ENCODE measurements around the gene CDC42BPG. TPM values are rescaled to one million over a fixed set of nuclear protein-coding genes. Genes with fewer than 3 reads are reported as not detected.

The CDC42BPG gene
- total and polyA plus RNA-seq, 9 of the 15 experiments (the other 6 are each of a cell fraction or from before 2014, with no cell fraction given), result 0.04 to 8.8 (median 2.1) TPM

DNA sequence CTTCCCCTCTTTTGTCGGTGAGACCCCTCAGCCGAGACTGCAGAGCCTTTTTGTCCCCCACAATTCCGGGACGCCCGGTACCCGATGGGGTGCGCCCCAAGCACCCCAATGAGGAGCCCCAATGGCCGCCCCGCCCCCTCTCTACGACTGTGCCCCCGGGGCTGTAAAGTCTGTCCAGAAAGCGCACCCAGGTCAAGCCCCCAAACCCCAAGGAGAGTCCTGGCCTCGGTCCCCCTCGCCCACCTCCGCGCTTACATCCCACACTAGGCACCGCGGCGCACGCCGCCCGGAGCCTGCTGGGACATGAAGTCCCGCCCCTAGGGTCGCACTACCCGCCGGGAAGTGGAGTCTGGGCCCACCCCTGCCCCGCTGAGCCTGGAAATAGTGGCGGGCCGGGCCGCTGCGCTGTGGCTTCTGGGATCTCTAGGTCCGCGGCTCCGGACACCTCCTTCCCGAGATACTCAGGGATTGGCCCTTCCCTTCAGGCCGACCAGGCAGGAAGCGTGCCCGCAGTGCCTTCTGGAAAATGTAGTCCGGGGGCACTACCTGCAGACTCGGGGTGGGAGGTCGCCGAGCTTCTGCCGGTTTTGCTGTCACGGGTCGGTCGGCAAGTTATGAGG is 34.1 kb downstream of the CDC42BPG start, which contains the start of gene MEN1 (continued):
- peak in 1 of 3 experiments; percentile 80; a peak in 2 of 6 replicates for TF ChIP-seq ZBTB11 (CRISPR knock-in tag; IDR thresholded peaks at IDR 0.05)
- TF ChIP-seq PRDM10 (IDR thresholded peaks at IDR 0.05; ENCODE audit: partially characterized antibody), result peak; percentile 29
- no peak for TF ChIP-seq ZSCAN32 (CRISPR knock-in tag; IDR thresholded peaks at IDR 0.05)
- TF ChIP-seq MYC (IDR thresholded peaks at IDR 0.05; ENCODE audit: low read depth, low read length), result peak; percentile 72
- no peak for TF ChIP-seq MYC (CRISPR knock-in tag; IDR thresholded peaks at IDR 0.05; ENCODE audit: borderline replicate concordance, low read depth)
- TF ChIP-seq SAP30 (IDR thresholded peaks at IDR 0.05; ENCODE audit: borderline replicate concordance, insufficient read depth, low read depth, low read length, poor library complexity, severe bottlenecking), result peak; percentile 72
- TF ChIP-seq HMG20B (CRISPR knock-in tag; IDR thresholded peaks at IDR 0.05), result no peak
- TF ChIP-seq EP400 (IDR thresholded peaks at IDR 0.05), result peak; percentile 53; the same call in 1 of the 2 replicates
- TF ChIP-seq POLR2AphosphoS2 (IDR thresholded peaks at IDR 0.05; ENCODE audit: low read length), result no peak
- peak; percentile 69 for TF ChIP-seq BHLHE40 (IDR thresholded peaks at IDR 0.05; ENCODE audit: low read length)
- TF ChIP-seq EZH2 (IDR thresholded peaks at IDR 0.05; ENCODE audit: borderline replicate concordance, low read depth, low read length), result no peak
- peak in 1 of 2 experiments; percentile 86; a peak in 2 of 4 replicates for TF ChIP-seq ZNF639 (CRISPR knock-in tag; conservative IDR thresholded peaks at IDR 0.05 in 1 of 2, IDR thresholded peaks at IDR 0.05 in 1 of 2)
- no peak for TF ChIP-seq SP2 (IDR thresholded peaks at IDR 0.05; ENCODE audit: extremely low read depth, low read depth, low read length, poor library complexity, severe bottlenecking)
- peak in 1 of 2 experiments; percentile 59; a peak in 2 of 4 replicates for TF ChIP-seq TBL1XR1 (IDR thresholded peaks at IDR 0.05; ENCODE audit: low read length in 2 of 2)
- TF ChIP-seq, protein P1, sequence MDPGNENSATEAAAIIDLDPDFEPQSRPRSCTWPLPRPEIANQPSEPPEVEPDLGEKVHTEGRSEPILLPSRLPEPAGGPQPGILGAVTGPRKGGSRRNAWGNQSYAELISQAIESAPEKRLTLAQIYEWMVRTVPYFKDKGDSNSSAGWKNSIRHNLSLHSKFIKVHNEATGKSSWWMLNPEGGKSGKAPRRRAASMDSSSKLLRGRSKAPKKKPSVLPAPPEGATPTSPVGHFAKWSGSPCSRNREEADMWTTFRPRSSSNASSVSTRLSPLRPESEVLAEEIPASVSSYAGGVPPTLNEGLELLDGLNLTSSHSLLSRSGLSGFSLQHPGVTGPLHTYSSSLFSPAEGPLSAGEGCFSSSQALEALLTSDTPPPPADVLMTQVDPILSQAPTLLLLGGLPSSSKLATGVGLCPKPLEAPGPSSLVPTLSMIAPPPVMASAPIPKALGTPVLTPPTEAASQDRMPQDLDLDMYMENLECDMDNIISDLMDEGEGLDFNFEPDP (CRISPR knock-in tag; IDR thresholded peaks at IDR 0.05), result no peak
- peak; percentile 86 to 89 for TF ChIP-seq NRF1 (conservative IDR thresholded peaks at IDR 0.05 in 1 of 2, IDR thresholded peaks at IDR 0.05 in 1 of 2)

Data from K562 (cell line).